Stimulated activated CD4-positive, alpha-beta T cell treated with anti-CD3 and anti-CD28 coated beads, Interleukin-1b, Interleukin-23, amount 100 ng/mL, for 48 hours (primary cell): Measurements from ENCODE around the gene MRPL23.

Source experiments
- DNase-seq: peaks from one replicate; pipeline ENCODE4 v3.0.0-alpha.2; 2020

The MRPL23 gene

GRCh38 chr11:1921574-1922141 is 25.5 kb upstream of the MRPL23 start:
- no peak for DNase-seq

GRCh38 chr11:1922481-1923081 is 24.6 kb upstream of the MRPL23 start:
- no peak for DNase-seq

GRCh38 chr11:1923201-1923956 is 23.8 kb upstream of the MRPL23 start:
- DNase-seq = no peak

GRCh38 chr11:1924181-1924580 is 23.0 kb upstream of the MRPL23 start:
- DNase-seq = no peak

- DNase-seq = no peak
Observed at GRCh38 chr11:1924646-1925372, 22.3 kb upstream of the MRPL23 start.

- no peak for DNase-seq
Observed at GRCh38 chr11:1925373-1926155, 21.6 kb upstream of the MRPL23 start.

GRCh38 chr11:1926156-1927025 is 20.7 kb upstream of the MRPL23 start:
- DNase-seq = no peak

- DNase-seq = no peak
Observed at GRCh38 chr11:1927026-1927847, 19.9 kb upstream of the MRPL23 start.

GRCh38 chr11:1927848-1928469 is 19.2 kb upstream of the MRPL23 start:
- no peak for DNase-seq

GRCh38 chr11:1928470-1928890 is 18.7 kb upstream of the MRPL23 start:
- DNase-seq = no peak

- no peak for DNase-seq
Observed at GRCh38 chr11:1928891-1929541, 18.1 kb upstream of the MRPL23 start.

GRCh38 chr11:1929621-1930461 is 17.3 kb upstream of the MRPL23 start:
- no peak for DNase-seq

GRCh38 chr11:1930462-1930830 is 16.7 kb upstream of the MRPL23 start:
- DNase-seq = no peak

GRCh38 chr11:1931341-1932104 is 15.6 kb upstream of the MRPL23 start:
- no peak for DNase-seq

- DNase-seq = no peak
Observed at GRCh38 chr11:1932105-1932480, 15.0 kb upstream of the MRPL23 start.

- no peak for DNase-seq
Observed at GRCh38 chr11:1932681-1933080, 14.5 kb upstream of the MRPL23 start.

GRCh38 chr11:1933416-1934334 is 13.5 kb upstream of the MRPL23 start:
- no peak for DNase-seq
